ENCODE measurements around the gene LSM10. TPM values are rescaled to one million over a fixed set of nuclear protein-coding genes. Genes with fewer than 3 reads are reported as not detected.

LSM10 gene
- total and polyA plus RNA-seq, 11 donors, result 39.1 to 95.9 (median 49.9) TPM

DNA sequence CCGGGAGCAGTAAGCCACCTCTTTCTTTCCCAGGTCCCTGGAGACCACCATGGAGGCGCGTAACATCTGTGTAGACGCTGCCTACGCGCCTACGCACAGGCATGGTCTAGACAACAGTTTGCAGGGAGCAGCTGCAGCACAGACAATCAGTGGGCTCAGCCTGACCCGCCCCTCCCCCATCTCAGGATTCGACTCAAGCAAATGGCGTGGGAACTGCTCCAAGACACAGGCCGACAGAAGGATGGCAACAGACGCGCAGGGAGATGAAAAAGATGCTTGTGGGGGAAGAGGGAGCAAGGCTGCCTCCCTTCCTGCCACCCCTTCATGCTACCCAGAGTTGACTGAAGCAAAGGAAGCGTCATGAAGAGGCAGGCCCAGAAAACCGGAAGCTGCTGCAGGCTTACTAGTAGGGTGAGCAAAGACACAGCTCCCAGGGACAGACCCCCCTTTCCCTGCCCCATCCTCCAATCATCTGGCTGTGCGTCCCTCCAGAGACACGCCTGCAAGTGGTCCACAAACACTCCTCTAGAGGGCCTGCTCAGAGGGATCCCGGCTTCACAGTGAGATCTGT is 31.5 kb downstream of the LSM10 start:
- H3K4me1 ChIP-seq, result peaks cover 0 to 68% (median 29%) of the 10 kb centered on the region in 12 donors
- no peaks in the 10 kb centered on the region for H3K9me3 ChIP-seq
- no peak for TF ChIP-seq POLR2A (IDR thresholded peaks at IDR 0.05)
- TF ChIP-seq, protein P1, sequence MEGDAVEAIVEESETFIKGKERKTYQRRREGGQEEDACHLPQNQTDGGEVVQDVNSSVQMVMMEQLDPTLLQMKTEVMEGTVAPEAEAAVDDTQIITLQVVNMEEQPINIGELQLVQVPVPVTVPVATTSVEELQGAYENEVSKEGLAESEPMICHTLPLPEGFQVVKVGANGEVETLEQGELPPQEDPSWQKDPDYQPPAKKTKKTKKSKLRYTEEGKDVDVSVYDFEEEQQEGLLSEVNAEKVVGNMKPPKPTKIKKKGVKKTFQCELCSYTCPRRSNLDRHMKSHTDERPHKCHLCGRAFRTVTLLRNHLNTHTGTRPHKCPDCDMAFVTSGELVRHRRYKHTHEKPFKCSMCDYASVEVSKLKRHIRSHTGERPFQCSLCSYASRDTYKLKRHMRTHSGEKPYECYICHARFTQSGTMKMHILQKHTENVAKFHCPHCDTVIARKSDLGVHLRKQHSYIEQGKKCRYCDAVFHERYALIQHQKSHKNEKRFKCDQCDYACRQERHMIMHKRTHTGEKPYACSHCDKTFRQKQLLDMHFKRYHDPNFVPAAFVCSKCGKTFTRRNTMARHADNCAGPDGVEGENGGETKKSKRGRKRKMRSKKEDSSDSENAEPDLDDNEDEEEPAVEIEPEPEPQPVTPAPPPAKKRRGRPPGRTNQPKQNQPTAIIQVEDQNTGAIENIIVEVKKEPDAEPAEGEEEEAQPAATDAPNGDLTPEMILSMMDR (IDR thresholded peaks at IDR 0.05), result peak in 1 of 12 donors; percentile 11
- no peak overlapping the region for H3K4me3 ChIP-seq
- ATAC-seq, result peak; percentile 49 to 86 (median 64)
- peak; percentile 71 to 89 (median 77) for DNase-seq
- 41 to 55% (median 48%) methylated on average over 16 to 18 of the region's 18 CpGs for WGBS, 4 donors
- intact Hi-C loops (cut with DNase I), result loop anchor here in 5 of 10 donors (2.0 to 5.0 kb wide), 4 partner anchors 39 to 59 kb away; partner anchors contain the start of genes EVA1B (in 3 of the 5) and SH3D21 (in 1 of the 5)
- no peaks in the 10 kb centered on the region for H3K27me3 ChIP-seq
- peaks cover 0 to 33% (median 26%) of the 10 kb centered on the region in 9 donors for H3K36me3 ChIP-seq
- peak overlapping the region in 11 of 12 donors; percentile 22 to 84 (median 60) for H3K27ac ChIP-seq

- peaks cover 0 to 60% (median 28%) of the 10 kb centered on the region in 12 donors for H3K4me1 ChIP-seq
- ATAC-seq, result peak in 3 of 4 donors; percentile 20 to 64 (median 41)
Measured at GRCh38 chr1:36365381-36365780, 32.3 kb downstream of the LSM10 start.

DNA sequence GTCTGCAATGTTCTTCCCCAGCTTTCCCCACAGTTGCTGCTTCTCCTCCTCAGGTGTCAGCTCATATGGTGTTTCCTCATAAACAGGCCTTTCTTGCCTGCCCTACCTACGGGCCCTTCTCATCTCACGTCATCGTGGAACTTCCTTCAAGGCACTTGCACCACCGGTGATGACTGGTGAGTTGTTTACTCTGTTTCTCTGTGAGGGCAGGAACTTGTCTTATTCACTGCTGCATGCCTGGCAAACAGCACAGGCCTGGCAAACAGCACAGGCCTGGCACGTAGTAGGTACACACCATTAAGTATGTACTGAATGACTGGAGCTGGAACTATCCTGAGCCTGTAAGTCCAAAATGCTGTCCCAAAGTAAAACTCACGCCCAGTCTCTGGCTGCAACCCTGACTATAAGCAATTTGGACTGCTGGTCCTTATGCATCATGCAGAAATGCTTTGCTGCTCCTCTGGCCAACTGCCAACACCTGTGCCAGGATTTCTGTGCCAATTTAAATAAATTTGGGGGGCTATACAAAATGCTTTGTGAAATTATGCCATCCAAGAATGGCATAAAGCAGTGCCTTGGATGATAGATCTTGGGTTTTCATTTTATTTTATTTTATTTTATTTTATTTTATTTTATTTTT is 37.7 kb downstream of the LSM10 start:
- WGBS, 4 donors, result 83 to 86% (median 85%) methylated on average over 6 of the region's 6 CpGs
- intact Hi-C loops (cut with DNase I), result no loop called here
- H3K27me3 ChIP-seq, result no peaks in the 10 kb centered on the region
- DNase-seq (no peak), ATAC-seq (peak in 2 of 4 donors; percentile 37 to 55)
- H3K27ac ChIP-seq, result peak overlapping the region in 1 of 12 donors; percentile 37
- H3K36me3 ChIP-seq, result peaks cover 0 to 76% (median 71%) of the 10 kb centered on the region in 9 donors
- H3K4me3 ChIP-seq, result no peak overlapping the region
- TF ChIP-seq, protein P1 (IDR thresholded peaks at IDR 0.05), result no peak
- TF ChIP-seq POLR2A (IDR thresholded peaks at IDR 0.05), result no peak
- H3K9me3 ChIP-seq, result no peaks in the 10 kb centered on the region
- peaks cover 0 to 13% (median 1%) of the 10 kb centered on the region in 12 donors for H3K4me1 ChIP-seq

More at GRCh38 chr1:36365381-36365780, 32.3 kb downstream of the LSM10 start:
- intact Hi-C loops (cut with DNase I), result loop anchor here in 4 of 10 donors (5.0 kb wide), 3 partner anchors 38 to 58 kb away; partner anchors contain the start of genes EVA1B (in 2 of the 4) and SH3D21 (in 1 of the 4)
- H3K27me3 ChIP-seq, result no peaks in the 10 kb centered on the region
- DNase-seq, result peak in 4 of 5 donors; percentile 58 to 86 (median 70)
- WGBS, 4 donors, result 71 to 80% (median 76%) methylated on average over 1 of the region's 1 CpG
- no peak for TF ChIP-seq POLR2A (IDR thresholded peaks at IDR 0.05)
- TF ChIP-seq, protein P1 (IDR thresholded peaks at IDR 0.05), result no peak
- H3K36me3 ChIP-seq, result peaks cover 0 to 40% (median 31%) of the 10 kb centered on the region in 9 donors
- H3K27ac ChIP-seq, result peak overlapping the region in 11 of 12 donors; percentile 35 to 84 (median 60)
- H3K9me3 ChIP-seq, result no peaks in the 10 kb centered on the region
- H3K4me3 ChIP-seq, result no peak overlapping the region

DNA sequence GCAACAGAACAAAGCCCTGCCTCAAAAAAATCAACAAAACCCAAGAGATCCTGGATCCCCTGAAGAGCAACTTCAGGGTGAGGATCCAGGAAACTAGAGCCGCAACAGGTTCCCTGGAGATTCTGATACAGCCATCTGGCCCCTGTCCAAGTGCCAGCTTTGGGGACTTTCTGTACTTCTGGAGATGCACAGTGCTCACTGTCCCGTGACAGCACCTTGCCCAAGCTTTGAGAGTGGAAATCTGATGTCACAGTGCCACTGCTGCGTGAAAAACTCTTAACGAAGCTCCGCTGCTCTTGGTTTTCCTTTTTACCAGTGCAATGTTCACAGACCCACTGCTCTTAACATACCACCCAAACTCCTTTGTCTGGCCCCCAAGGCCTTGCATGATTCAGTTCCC is 38.3 kb downstream of the LSM10 start:
- DNase-seq (no peak), ATAC-seq (no peak)
- WGBS, 4 donors, result 90 to 95% (median 94%) methylated on average over 5 of the region's 5 CpGs
- intact Hi-C loops (cut with DNase I), result no loop called here
- H3K9me3 ChIP-seq, result no peaks in the 10 kb centered on the region
- H3K27ac ChIP-seq, result no peak overlapping the region
- no peak overlapping the region for H3K4me3 ChIP-seq
- H3K27me3 ChIP-seq, result no peaks in the 10 kb centered on the region
- peaks cover 0 to 11% (median 0%) of the 10 kb centered on the region in 12 donors for H3K4me1 ChIP-seq
- no peak for TF ChIP-seq POLR2A (IDR thresholded peaks at IDR 0.05)
- TF ChIP-seq, protein P1 (IDR thresholded peaks at IDR 0.05), result no peak
- H3K36me3 ChIP-seq, result peaks cover 0 to 82% (median 78%) of the 10 kb centered on the region in 9 donors

All from heart left ventricle (tissue), 16 donors.